Type B pancreatic cell (in vitro differentiated cells): ENCODE data around the gene PI4KA. TPM values are rescaled to one million over a fixed set of nuclear protein-coding genes. Genes with fewer than 3 reads are reported as not detected.

Experiments
- DNase-seq: peaks from one replicate; pipeline ENCODE4 v3.0.0; 2021; ENCODE audit warnings: mixed read lengths; ENCODE audit not compliant: unreplicated experiment; ENCODE audit errors: extremely low spot score
- H3K27ac Mint-ChIP-seq: 2 replicates; pipeline ENCODE4 v1.8.0; 2021; ENCODE audit warnings: mild to moderate bottlenecking, mixed read lengths
- H3K27me3 Mint-ChIP-seq: 2 replicates; pipeline ENCODE4 v1.8.0; 2021; ENCODE audit warnings: mixed read lengths
- H3K36me3 Mint-ChIP-seq: 2 replicates; pipeline ENCODE4 v1.8.0; 2021; ENCODE audit warnings: mixed read lengths
- H3K4me1 Mint-ChIP-seq: one replicate; pipeline ENCODE4 v1.8.0; 2021; ENCODE audit warnings: mixed read lengths; ENCODE audit not compliant: unreplicated experiment
- H3K4me3 Mint-ChIP-seq: 2 replicates; pipeline ENCODE4 v1.8.0; 2021; ENCODE audit warnings: mild to moderate bottlenecking, mixed read lengths
- H3K9me3 Mint-ChIP-seq: 2 replicates; pipeline ENCODE4 v1.8.0; 2021; ENCODE audit warnings: mixed read lengths
- CTCF ChIP-seq: fragments of 200-600 bp; sonication (generic); conservative IDR thresholded peaks from 2 replicates; pipeline ENCODE4 v1.5.0; 2021; ENCODE audit warnings: antibody characterized with exemption, mild to moderate bottlenecking
- total RNA-seq: library from RNA; stranded (reverse); gene quantifications from 2 replicates; pipeline ENCODE4 v1.2.1, GENCODE V29; 2021; ENCODE audit warnings: low replicate concordance

PI4KA gene
- total RNA-seq, 1 donor from 2014 or later: 120 TPM

GRCh38 chr22:20745119-20745518, 113.5 kb downstream of the PI4KA start:
- no peaks in the 10 kb centered on the region for H3K27me3 Mint-ChIP-seq
- H3K36me3 Mint-ChIP-seq: peaks cover 15% of the 10 kb centered on the region
- H3K4me1 Mint-ChIP-seq: no peaks in the 10 kb centered on the region
- no peak overlapping the region for H3K27ac Mint-ChIP-seq
- H3K9me3 Mint-ChIP-seq: no peaks in the 10 kb centered on the region
- TF ChIP-seq CTCF: no peak
- DNase-seq: no peak
- H3K4me3 Mint-ChIP-seq: no peak overlapping the region

- Mint-ChIP-seq H3K27me3 (no peaks in the 10 kb centered on the region), H3K4me3 (no peak overlapping the region), H3K9me3 (no peaks in the 10 kb centered on the region), H3K27ac (no peak overlapping the region), H3K36me3 (peaks cover 17% of the 10 kb centered on the region), H3K4me1 (no peaks in the 10 kb centered on the region)
- DNase-seq: no peak
- TF ChIP-seq CTCF: no peak
These were observed 114.2 kb downstream of the PI4KA start for GRCh38 chr22:20744456-20744855.

GRCh38 chr22:20742764-20743163, 115.8 kb downstream of the PI4KA start:
- Mint-ChIP-seq H3K27ac (no peak overlapping the region), H3K4me3 (no peak overlapping the region), H3K36me3 (peaks cover 24% of the 10 kb centered on the region), H3K9me3 (no peaks in the 10 kb centered on the region), H3K4me1 (no peaks in the 10 kb centered on the region), H3K27me3 (no peaks in the 10 kb centered on the region)
- no peak for DNase-seq
- no peak for TF ChIP-seq CTCF

GRCh38 chr22:20741634-20742581, 116.7 kb downstream of the PI4KA start:
- peak; percentile 79 for TF ChIP-seq CTCF
- DNase-seq: no peak

GRCh38 chr22:20741008-20741633, 117.5 kb downstream of the PI4KA start:
- Mint-ChIP-seq H3K36me3 (peaks cover 24% of the 10 kb centered on the region), H3K9me3 (no peaks in the 10 kb centered on the region)

More at GRCh38 chr22:20741634-20742581, 116.7 kb downstream of the PI4KA start:
- Mint-ChIP-seq H3K27ac (no peak overlapping the region), H3K36me3 (peaks cover 24% of the 10 kb centered on the region), H3K4me3 (no peak overlapping the region), H3K4me1 (no peaks in the 10 kb centered on the region), H3K9me3 (no peaks in the 10 kb centered on the region), H3K27me3 (no peaks in the 10 kb centered on the region)

More at GRCh38 chr22:20741008-20741633, 117.5 kb downstream of the PI4KA start:
- H3K27me3 Mint-ChIP-seq: no peaks in the 10 kb centered on the region
- no peak for DNase-seq
- H3K4me1 Mint-ChIP-seq: no peaks in the 10 kb centered on the region
- no peak overlapping the region for H3K4me3 Mint-ChIP-seq
- H3K27ac Mint-ChIP-seq: no peak overlapping the region
- no peak for TF ChIP-seq CTCF
